SK-N-SH treated with all-trans-retinoic acid at 6 μM for 48 hours (cell line): ENCODE data around the gene TWF2.

ENCODE experiments used
- ATAC-seq: fragments of 200-7000 bp; cut with Tn5 transposase; 3 replicates; pipeline ENCODE4 v1.9.1; 2020; ENCODE audit warnings: mild to moderate bottlenecking, moderate library complexity
- ARNTL ChIP-seq: fragments of 450-650 bp; formaldehyde crosslinking; IDR thresholded peaks from 2 replicates; pipeline ENCODE4 v1.5.0; 2020; ENCODE audit warnings: low read depth, mild to moderate bottlenecking, moderate library complexity, borderline replicate concordance
- BACH2 ChIP-seq: fragments of 250-450 bp; sonication (Bioruptor Pico); IDR thresholded peaks from 2 replicates; pipeline ENCODE4 v1.9.0; 2021; ENCODE audit warnings: mild to moderate bottlenecking, borderline replicate concordance
- CREB5 ChIP-seq: fragments of 250-450 bp; sonication (Bioruptor Pico); IDR thresholded peaks from 2 replicates; pipeline ENCODE4 v1.5.1; 2020; ENCODE audit warnings: low read depth, mild to moderate bottlenecking, moderate library complexity
- CSDC2 ChIP-seq: fragments of 250-450 bp; sonication (Bioruptor Pico); IDR thresholded peaks from 2 replicates; pipeline ENCODE4 v1.5.0; 2020; ENCODE audit warnings: mild to moderate bottlenecking, moderate library complexity
- ESRRG ChIP-seq: fragments of 250-450 bp; sonication (Bioruptor Pico); IDR thresholded peaks from 2 replicates; pipeline ENCODE4 v1.6.1; 2021; ENCODE audit warnings: mild to moderate bottlenecking
- GLIS3 ChIP-seq: fragments of 250-450 bp; sonication (Bioruptor Pico); IDR thresholded peaks from 2 replicates; pipeline ENCODE4 v1.5.0; 2020; ENCODE audit warnings: mild to moderate bottlenecking, moderate library complexity
- ISL1 ChIP-seq: fragments of 250-450 bp; sonication (Bioruptor Pico); IDR thresholded peaks from 2 replicates; pipeline ENCODE4 v2.1.2; 2022; ENCODE audit warnings: mild to moderate bottlenecking, moderate library complexity
- OSR1 ChIP-seq: fragments of 250-450 bp; sonication (Bioruptor Pico); IDR thresholded peaks from 2 replicates; pipeline ENCODE4 v1.8.0; 2022; ENCODE audit warnings: moderate library complexity, mild to moderate bottlenecking, inconsistent platforms
- PPARA ChIP-seq: fragments of 250-450 bp; sonication (Bioruptor Pico); IDR thresholded peaks from 2 replicates; pipeline ENCODE4 v1.5.0; 2020; ENCODE audit warnings: mild to moderate bottlenecking, borderline replicate concordance
- RARB ChIP-seq: fragments of 250-450 bp; sonication (Bioruptor Pico); IDR thresholded peaks from 2 replicates; pipeline ENCODE4 v1.8.0; 2021; ENCODE audit warnings: mild to moderate bottlenecking, moderate library complexity
- SNAI2 ChIP-seq: fragments of 250-450 bp; sonication (Bioruptor Pico); IDR thresholded peaks from 2 replicates; pipeline ENCODE4 v1.5.0; 2020; ENCODE audit warnings: mild to moderate bottlenecking, moderate library complexity
- TCF4 ChIP-seq: fragments of 250-450 bp; sonication (Bioruptor Pico); IDR thresholded peaks from 2 replicates; pipeline ENCODE4 v1.8.0; 2021; ENCODE audit warnings: mild to moderate bottlenecking, moderate library complexity, borderline replicate concordance
- TOX ChIP-seq: fragments of 250-450 bp; sonication (Bioruptor Pico); IDR thresholded peaks from 2 replicates; pipeline ENCODE4 v1.8.0; 2021; ENCODE audit warnings: mild to moderate bottlenecking, moderate library complexity, borderline replicate concordance
- TSHZ2 ChIP-seq: fragments of 250-450 bp; sonication (Bioruptor Pico); IDR thresholded peaks from 2 replicates; pipeline ENCODE4 v1.5.0; 2020; ENCODE audit warnings: mild to moderate bottlenecking, moderate library complexity
- ZC3H10 ChIP-seq: fragments of 250-450 bp; sonication (Bioruptor Pico); IDR thresholded peaks from 2 replicates; pipeline ENCODE4 v1.5.1; 2021; ENCODE audit warnings: mild to moderate bottlenecking, moderate library complexity
- ZFP30 ChIP-seq: fragments of 450-650 bp; formaldehyde crosslinking; IDR thresholded peaks from 2 replicates; pipeline ENCODE4 v1.5.0; 2022; ENCODE audit warnings: mild to moderate bottlenecking, moderate library complexity
- ZNF565 ChIP-seq: fragments of 450-650 bp; formaldehyde crosslinking; conservative IDR thresholded peaks from 2 replicates; pipeline ENCODE4 v1.5.0; 2020; ENCODE audit warnings: low read depth, mild to moderate bottlenecking, moderate library complexity
- ZNF70 ChIP-seq: fragments of 450-650 bp; formaldehyde crosslinking; IDR thresholded peaks from 2 replicates; pipeline ENCODE4 v1.5.0; 2020; ENCODE audit warnings: mild to moderate bottlenecking, moderate library complexity
- ZNF8 ChIP-seq: fragments of 450-650 bp; formaldehyde crosslinking; IDR thresholded peaks from 2 replicates; pipeline ENCODE4 v1.5.0; 2020; ENCODE audit warnings: mild to moderate bottlenecking, moderate library complexity
- TF ChIP-seq, protein P1 (sequence below): fragments of 250-450 bp; sonication (Bioruptor Pico); IDR thresholded peaks from 2 replicates; pipeline ENCODE4 v1.8.0; 2020; ENCODE audit warnings: mild to moderate bottlenecking, moderate library complexity, borderline replicate concordance
- TF ChIP-seq, protein P2 (sequence below): fragments of 250-450 bp; sonication (Bioruptor Pico); IDR thresholded peaks from 2 replicates; pipeline ENCODE4 v1.8.0; 2021; ENCODE audit warnings: low read depth, mild to moderate bottlenecking, moderate library complexity, borderline replicate concordance

The TWF2 gene

GRCh38 chr3:52204337-52205073, 34.5 kb downstream of the TWF2 start:
- no peak for ATAC-seq
- TF ChIP-seq, protein P1, sequence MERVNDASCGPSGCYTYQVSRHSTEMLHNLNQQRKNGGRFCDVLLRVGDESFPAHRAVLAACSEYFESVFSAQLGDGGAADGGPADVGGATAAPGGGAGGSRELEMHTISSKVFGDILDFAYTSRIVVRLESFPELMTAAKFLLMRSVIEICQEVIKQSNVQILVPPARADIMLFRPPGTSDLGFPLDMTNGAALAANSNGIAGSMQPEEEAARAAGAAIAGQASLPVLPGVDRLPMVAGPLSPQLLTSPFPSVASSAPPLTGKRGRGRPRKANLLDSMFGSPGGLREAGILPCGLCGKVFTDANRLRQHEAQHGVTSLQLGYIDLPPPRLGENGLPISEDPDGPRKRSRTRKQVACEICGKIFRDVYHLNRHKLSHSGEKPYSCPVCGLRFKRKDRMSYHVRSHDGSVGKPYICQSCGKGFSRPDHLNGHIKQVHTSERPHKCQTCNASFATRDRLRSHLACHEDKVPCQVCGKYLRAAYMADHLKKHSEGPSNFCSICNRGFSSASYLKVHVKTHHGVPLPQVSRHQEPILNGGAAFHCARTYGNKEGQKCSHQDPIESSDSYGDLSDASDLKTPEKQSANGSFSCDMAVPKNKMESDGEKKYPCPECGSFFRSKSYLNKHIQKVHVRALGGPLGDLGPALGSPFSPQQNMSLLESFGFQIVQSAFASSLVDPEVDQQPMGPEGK (CRISPR knock-in tag), result no peak
- no peak for TF ChIP-seq TSHZ2 (CRISPR knock-in tag)
- no peak for TF ChIP-seq ISL1 (CRISPR knock-in tag)
- no peak for TF ChIP-seq RARB
- no peak for TF ChIP-seq ESRRG (CRISPR knock-in tag)
- TF ChIP-seq SNAI2 (CRISPR knock-in tag), result no peak
- TF ChIP-seq ZNF565 (CRISPR knock-in tag), result no peak
- TF ChIP-seq TOX, result no peak
- TF ChIP-seq OSR1 (CRISPR knock-in tag), result no peak
- TF ChIP-seq ZNF70 (CRISPR knock-in tag), result no peak
- TF ChIP-seq, protein P2, sequence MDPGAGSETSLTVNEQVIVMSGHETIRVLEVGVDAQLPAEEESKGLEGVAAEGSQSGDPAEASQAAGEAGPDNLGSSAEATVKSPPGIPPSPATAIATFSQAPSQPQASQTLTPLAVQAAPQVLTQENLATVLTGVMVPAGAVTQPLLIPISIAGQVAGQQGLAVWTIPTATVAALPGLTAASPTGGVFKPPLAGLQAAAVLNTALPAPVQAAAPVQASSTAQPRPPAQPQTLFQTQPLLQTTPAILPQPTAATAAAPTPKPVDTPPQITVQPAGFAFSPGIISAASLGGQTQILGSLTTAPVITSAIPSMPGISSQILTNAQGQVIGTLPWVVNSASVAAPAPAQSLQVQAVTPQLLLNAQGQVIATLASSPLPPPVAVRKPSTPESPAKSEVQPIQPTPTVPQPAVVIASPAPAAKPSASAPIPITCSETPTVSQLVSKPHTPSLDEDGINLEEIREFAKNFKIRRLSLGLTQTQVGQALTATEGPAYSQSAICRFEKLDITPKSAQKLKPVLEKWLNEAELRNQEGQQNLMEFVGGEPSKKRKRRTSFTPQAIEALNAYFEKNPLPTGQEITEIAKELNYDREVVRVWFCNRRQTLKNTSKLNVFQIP (CRISPR knock-in tag), result no peak
- no peak for TF ChIP-seq PPARA (CRISPR knock-in tag)
- TF ChIP-seq ZC3H10, result no peak
- no peak for TF ChIP-seq ZNF8 (CRISPR knock-in tag)

DNA sequence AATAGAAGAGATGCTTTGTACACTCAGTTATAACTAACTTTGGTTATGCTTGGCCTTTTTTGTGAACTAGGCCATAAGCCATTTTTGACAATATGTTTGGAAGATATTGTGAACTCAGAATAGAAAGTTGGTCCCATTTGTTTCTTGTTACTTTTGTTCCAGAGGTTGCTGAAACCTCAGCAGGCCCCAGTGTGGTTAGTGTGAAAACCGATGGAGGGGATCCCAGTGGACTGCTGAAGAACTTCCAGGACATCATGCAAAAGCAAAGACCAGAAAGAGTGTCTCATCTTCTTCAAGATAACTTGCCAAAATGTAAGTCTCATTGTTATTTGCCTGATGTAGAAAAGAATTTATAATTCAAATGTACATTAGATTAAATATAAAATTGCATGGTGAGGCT, 35.3 kb downstream of the TWF2 start:
- no peak for TF ChIP-seq ZNF8 (CRISPR knock-in tag)
- TF ChIP-seq TOX, result no peak
- no peak for TF ChIP-seq ZC3H10
- no peak for TF ChIP-seq GLIS3 (CRISPR knock-in tag)
- no peak for TF ChIP-seq ZFP30
- no peak for TF ChIP-seq PPARA (CRISPR knock-in tag)
- TF ChIP-seq RARB, result no peak
- no peak for TF ChIP-seq BACH2 (CRISPR knock-in tag)
- TF ChIP-seq, protein P2 (CRISPR knock-in tag), result no peak
- no peak for TF ChIP-seq SNAI2 (CRISPR knock-in tag)
- no peak for TF ChIP-seq ARNTL (CRISPR knock-in tag)
- no peak for TF ChIP-seq TCF4 (CRISPR knock-in tag)
- TF ChIP-seq CSDC2 (CRISPR knock-in tag), result no peak
- ATAC-seq, result no peak

DNA sequence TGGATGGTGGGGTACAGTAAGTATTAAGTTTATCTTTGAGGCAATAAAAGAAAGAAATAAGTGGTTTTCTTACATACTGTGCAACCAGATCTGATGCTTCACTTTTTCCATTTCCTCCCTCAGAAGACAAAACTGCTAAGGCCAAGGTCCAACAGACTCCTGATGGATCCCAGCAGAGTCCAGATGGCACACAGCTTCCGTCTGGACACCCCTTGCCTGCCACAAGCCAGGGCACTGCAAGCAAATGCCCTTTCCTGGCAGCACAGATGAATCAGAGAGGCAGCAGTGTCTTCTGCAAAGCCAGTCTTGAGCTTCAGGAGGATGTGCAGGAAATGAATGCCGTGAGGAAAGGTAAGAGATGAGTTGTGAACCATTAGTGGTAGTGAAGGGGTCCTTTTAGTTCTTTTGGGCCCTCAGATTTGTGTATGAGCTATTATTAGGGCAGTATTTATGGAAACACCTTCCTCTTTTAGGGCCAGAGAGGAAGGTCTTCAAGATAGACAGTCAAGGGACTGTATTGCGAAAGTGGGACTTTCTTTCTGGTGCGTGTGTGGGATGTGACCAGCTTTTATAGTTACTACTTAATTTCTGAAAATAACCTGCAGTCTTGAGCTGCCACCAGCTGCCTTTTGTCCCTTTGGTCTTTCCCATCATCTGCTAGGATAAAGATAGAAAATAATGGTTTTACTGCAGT, 36.4 kb downstream of the TWF2 start:
- TF ChIP-seq, protein P1 (CRISPR knock-in tag), result no peak
- no peak for TF ChIP-seq CREB5 (CRISPR knock-in tag)
- ATAC-seq, result no peak
